GM10266 (cell line): ENCODE results near the gene VIT.

Experiments
- DNase-seq: peaks from one replicate; pipeline ENCODE4 v3.0.0; 2012; ENCODE audit errors: extremely low spot score
- CTCF ChIP-seq: IDR thresholded peaks from 2 replicates; pipeline ENCODE4 v1.5.1; 2012; ENCODE audit warnings: mild to moderate bottlenecking, low read depth; ENCODE audit not compliant: control insufficient read depth, insufficient read depth; ENCODE audit errors: missing control alignments

VIT gene

GRCh38 chr2:36711741-36712314 is 15.3 kb downstream of the VIT start:
- DNase-seq: no peak
- no peak for TF ChIP-seq CTCF

DNA sequence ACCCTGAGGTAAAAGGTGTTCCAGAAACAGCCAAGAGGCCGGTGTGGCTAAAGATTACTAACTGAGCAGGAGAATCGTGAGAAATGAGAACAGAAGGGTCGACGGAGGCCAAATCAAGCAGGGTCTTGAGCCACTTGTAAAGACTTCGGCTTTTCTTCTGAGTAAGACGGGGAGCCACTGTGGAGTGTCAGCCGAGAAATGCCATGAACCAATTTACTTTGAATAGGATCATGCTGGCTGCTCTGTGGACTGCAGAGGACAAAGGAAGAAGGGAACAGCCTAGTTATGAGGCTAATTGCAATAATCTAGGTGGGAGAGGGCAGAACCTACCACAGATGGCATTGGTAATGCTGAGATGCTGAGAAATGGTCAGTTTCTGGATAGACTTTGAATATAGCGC is 16.8 kb downstream of the VIT start:
- no peak for DNase-seq
- TF ChIP-seq CTCF: no peak

DNA sequence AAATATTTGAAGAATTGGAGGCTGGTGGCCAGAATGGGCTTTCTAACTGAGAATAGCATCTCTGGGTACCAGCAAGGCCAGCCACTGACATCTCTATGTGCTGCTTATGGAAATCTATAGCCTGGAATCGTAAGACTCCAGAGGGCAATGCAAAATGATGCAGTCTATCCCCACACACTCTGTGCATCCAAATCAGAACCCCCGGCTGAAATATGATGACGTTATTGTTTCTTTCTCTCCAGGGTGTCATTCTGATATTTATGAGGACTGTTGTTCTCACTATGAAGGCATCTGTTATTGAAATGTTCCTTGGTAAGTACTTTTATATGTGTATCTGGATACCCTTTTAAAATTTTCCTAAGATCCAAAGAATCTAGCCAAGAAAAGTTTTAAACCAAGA is 19.6 kb downstream of the VIT start:
- TF ChIP-seq CTCF: no peak
- no peak for DNase-seq

GRCh38 chr2:36717603-36718266 is 21.2 kb downstream of the VIT start:
- no peak for TF ChIP-seq CTCF
- no peak for DNase-seq

DNA sequence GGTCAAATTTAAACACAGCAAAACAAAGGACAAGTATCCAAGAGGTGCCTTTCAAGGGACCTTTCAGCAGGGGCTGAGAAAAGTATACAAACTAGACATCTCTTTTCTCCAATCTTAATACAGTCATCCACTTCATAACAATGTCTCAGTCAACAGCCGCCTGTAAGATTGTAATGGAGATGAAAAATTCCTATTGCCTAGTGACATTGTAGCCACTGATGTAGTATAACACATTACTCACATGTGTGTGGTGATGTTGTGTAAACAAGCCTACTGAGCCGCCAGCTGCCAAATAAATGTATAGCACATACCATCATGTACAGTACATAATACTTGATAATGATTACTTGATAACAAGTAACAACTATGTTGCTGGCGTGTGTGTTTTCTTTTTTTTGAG is 31.0 kb downstream of the VIT start:
- DNase-seq: no peak
- no peak for TF ChIP-seq CTCF

- DNase-seq: no peak
These were observed 32.6 kb downstream of the VIT start for GRCh38 chr2:36729067-36729466.

More at GRCh38 chr2:36729067-36729466, 32.6 kb downstream of the VIT start:
- no peak for TF ChIP-seq CTCF
